Endothelial cell of umbilical vein (primary cell): ENCODE results near the gene SCAMP2.

Experiments used
- POLR2A ChIP-seq: IDR thresholded peaks from 2 replicates; pipeline ENCODE4 v1.6.1; 2012; ENCODE audit warnings: low read depth, mild to moderate bottlenecking, control low read depth, low read length
- POLR2AphosphoS5 ChIP-seq: IDR thresholded peaks from 2 replicates; pipeline ENCODE4 v1.6.1; 2012; ENCODE audit warnings: low read depth, mild to moderate bottlenecking, control low read depth, low read length, moderate library complexity; ENCODE audit not compliant: insufficient read depth

DNA sequence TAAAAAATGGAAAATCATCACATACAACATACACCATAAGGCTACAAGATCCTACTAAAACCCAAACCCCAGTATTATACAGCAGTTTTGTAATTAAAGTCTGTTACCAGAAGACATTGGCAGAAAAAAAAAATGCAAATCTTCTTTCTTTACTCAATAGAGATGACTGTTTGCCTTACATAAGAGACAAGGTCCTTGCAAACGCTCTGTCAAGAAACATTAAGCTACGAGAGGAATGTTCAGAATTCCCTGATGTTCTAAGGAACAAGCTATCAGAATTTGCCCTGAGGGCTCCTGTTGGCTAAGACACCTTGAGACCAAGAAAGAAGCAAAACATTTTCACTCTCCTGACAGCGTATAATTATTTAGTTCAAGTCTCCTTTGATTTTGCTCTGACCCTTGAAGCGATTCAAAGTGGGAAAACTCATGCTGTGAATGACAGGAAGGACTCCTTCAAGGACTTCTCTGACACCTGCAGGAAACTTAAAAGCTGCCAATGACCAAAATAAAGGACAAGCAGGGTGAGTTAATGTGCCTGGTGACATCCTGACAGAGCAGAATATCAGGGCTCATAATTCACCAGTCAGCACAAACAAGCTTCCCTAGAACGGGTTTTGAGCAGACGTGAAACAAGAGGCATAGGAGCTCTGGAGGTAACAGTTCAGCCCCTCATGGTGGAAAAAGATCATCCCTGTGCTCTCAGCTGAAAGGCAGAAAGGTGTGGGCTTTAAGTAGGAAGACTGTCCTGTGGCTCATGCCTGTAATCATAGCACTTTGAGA, 2.5 kb downstream of the SCAMP2 start:
- TF ChIP-seq POLR2A (no peak), POLR2AphosphoS5 (no peak)
